Measurements from ENCODE around the gene RAB3B. TPM values are rescaled to one million over a fixed set of nuclear protein-coding genes. Genes with fewer than 3 reads are reported as not detected.

Gene RAB3B
- total and polyA plus RNA-seq, 3 experiments from 2014 or later, result 0.01 to 0.13 (median 0.11) TPM

GRCh38 chr1:51863384-51863783, 127.1 kb downstream of the RAB3B start:
- H3K4me1 ChIP-seq (ENCODE audit: insufficient read depth, low read length), result peaks cover 15% of the 10 kb centered on the region
- H3K36me3 ChIP-seq (ENCODE audit: insufficient read depth, low read length), result no peaks in the 10 kb centered on the region
- peak in 2 of 5 donors; percentile 9 to 13 for DNase-seq
- Mint-ChIP-seq H3K27me3 (no peaks in the 10 kb centered on the region), H3K36me3 (peaks cover 0 to 21% (median 5%) of the 10 kb centered on the region in 3 donors), H3K4me1 (peaks cover 43 to 64% (median 57%) of the 10 kb centered on the region in 3 donors), H3K9me3 (no peaks in the 10 kb centered on the region), H3K27ac (peak overlapping the region in 5 of 8 donors; percentile 11 to 80 (median 52)), H3K4me3 (no peak overlapping the region)
- H3K4me3 ChIP-seq (ENCODE audit: low read length), result no peak overlapping the region
- ChIA-PET CTCF (no interaction called here), POLR2A (no interaction called here)
- H3K27ac ChIP-seq (ENCODE audit: low read depth, low read length), result no peak overlapping the region
- no peaks in the 10 kb centered on the region for H3K27me3 ChIP-seq (ENCODE audit: insufficient read depth, low read length, poor library complexity, severe bottlenecking)
- H3K9me3 ChIP-seq (ENCODE audit: low read length), result no peaks in the 10 kb centered on the region

GRCh38 chr1:51861669-51862068, 128.8 kb downstream of the RAB3B start:
- Mint-ChIP-seq H3K27ac (peak overlapping the region in 1 of 8 donors; percentile 72), H3K36me3 (peaks cover 0 to 18% (median 3%) of the 10 kb centered on the region in 3 donors), H3K27me3 (no peaks in the 10 kb centered on the region), H3K4me1 (peaks cover 28 to 58% (median 40%) of the 10 kb centered on the region in 3 donors), H3K9me3 (no peaks in the 10 kb centered on the region), H3K4me3 (no peak overlapping the region)
- H3K27ac ChIP-seq (ENCODE audit: low read depth, low read length), result no peak overlapping the region
- H3K4me1 ChIP-seq (ENCODE audit: insufficient read depth, low read length), result peaks cover 4% of the 10 kb centered on the region
- CTCF ChIA-PET, result no interaction called here
- no peak for DNase-seq
- no peaks in the 10 kb centered on the region for H3K9me3 ChIP-seq (ENCODE audit: low read length)
- no peaks in the 10 kb centered on the region for H3K36me3 ChIP-seq (ENCODE audit: insufficient read depth, low read length)
- no peak overlapping the region for H3K4me3 ChIP-seq (ENCODE audit: low read length)
- POLR2A ChIA-PET, result no interaction called here
- no peaks in the 10 kb centered on the region for H3K27me3 ChIP-seq (ENCODE audit: insufficient read depth, low read length, poor library complexity, severe bottlenecking)

- DNase-seq, result no peak
- no peaks in the 10 kb centered on the region for H3K9me3 Mint-ChIP-seq
- no peak overlapping the region for H3K4me3 Mint-ChIP-seq
- H3K36me3 Mint-ChIP-seq, result peaks cover 0 to 26% (median 8%) of the 10 kb centered on the region in 3 donors
- Histone ChIP-seq H3K36me3 (ENCODE audit: insufficient read depth, low read length) (no peaks in the 10 kb centered on the region), H3K9me3 (ENCODE audit: low read length) (no peaks in the 10 kb centered on the region), H3K4me3 (ENCODE audit: low read length) (no peak overlapping the region), H3K27ac (ENCODE audit: low read depth, low read length) (no peak overlapping the region), H3K4me1 (ENCODE audit: insufficient read depth, low read length) (peaks cover 4% of the 10 kb centered on the region), H3K27me3 (ENCODE audit: insufficient read depth, low read length, poor library complexity, severe bottlenecking) (no peaks in the 10 kb centered on the region)
- CTCF ChIA-PET, result interaction anchor here (1.8 kb wide), 1 partner anchor 10 kb away, joined by 4 read pairs; no protein-coding TSS in a partner anchor
- H3K27ac Mint-ChIP-seq, result peak overlapping the region in 1 of 8 donors; percentile 55
- POLR2A ChIA-PET, result no interaction called here
- H3K4me1 Mint-ChIP-seq, result peaks cover 28 to 60% (median 46%) of the 10 kb centered on the region in 3 donors
- H3K27me3 Mint-ChIP-seq, result no peaks in the 10 kb centered on the region
These were observed 130.8 kb downstream of the RAB3B start for GRCh38 chr1:51859735-51860134.

GRCh38 chr1:51859333-51859732, 131.2 kb downstream of the RAB3B start:
- Mint-ChIP-seq H3K36me3 (peaks cover 0 to 30% (median 8%) of the 10 kb centered on the region in 3 donors), H3K9me3 (no peaks in the 10 kb centered on the region), H3K4me3 (no peak overlapping the region), H3K27me3 (no peaks in the 10 kb centered on the region), H3K27ac (no peak overlapping the region), H3K4me1 (peaks cover 28 to 60% (median 47%) of the 10 kb centered on the region in 3 donors)
- Histone ChIP-seq H3K36me3 (ENCODE audit: insufficient read depth, low read length) (no peaks in the 10 kb centered on the region), H3K27ac (ENCODE audit: low read depth, low read length) (no peak overlapping the region), H3K27me3 (ENCODE audit: insufficient read depth, low read length, poor library complexity, severe bottlenecking) (no peaks in the 10 kb centered on the region), H3K4me3 (ENCODE audit: low read length) (no peak overlapping the region), H3K9me3 (ENCODE audit: low read length) (no peaks in the 10 kb centered on the region), H3K4me1 (ENCODE audit: insufficient read depth, low read length) (peaks cover 4% of the 10 kb centered on the region)
- ChIA-PET CTCF (interaction anchor here (1.8 kb wide), 1 partner anchor 10 kb away, joined by 4 read pairs; no protein-coding TSS in a partner anchor), POLR2A (no interaction called here)
- no peak for DNase-seq

GRCh38 chr1:51858892-51859291, 131.6 kb downstream of the RAB3B start:
- no peak overlapping the region for H3K27ac Mint-ChIP-seq
- Histone ChIP-seq H3K9me3 (ENCODE audit: low read length) (no peaks in the 10 kb centered on the region), H3K27me3 (ENCODE audit: insufficient read depth, low read length, poor library complexity, severe bottlenecking) (no peaks in the 10 kb centered on the region), H3K4me3 (ENCODE audit: low read length) (no peak overlapping the region), H3K27ac (ENCODE audit: low read depth, low read length) (no peak overlapping the region), H3K36me3 (ENCODE audit: insufficient read depth, low read length) (no peaks in the 10 kb centered on the region), H3K4me1 (ENCODE audit: insufficient read depth, low read length) (peaks cover 4% of the 10 kb centered on the region)
- ChIA-PET POLR2A (no interaction called here), CTCF (interaction anchor here (1.8 kb wide), 1 partner anchor 10 kb away, joined by 4 read pairs; no protein-coding TSS in a partner anchor)
- no peaks in the 10 kb centered on the region for H3K9me3 Mint-ChIP-seq
- H3K36me3 Mint-ChIP-seq, result peaks cover 0 to 31% (median 8%) of the 10 kb centered on the region in 3 donors
- H3K4me1 Mint-ChIP-seq, result peaks cover 27 to 58% (median 46%) of the 10 kb centered on the region in 3 donors
- no peak overlapping the region for H3K4me3 Mint-ChIP-seq
- no peak for DNase-seq
- H3K27me3 Mint-ChIP-seq, result no peaks in the 10 kb centered on the region

Other genes starting within 250 kb of the RAB3B start
- 100 to 1,000 TPM; 129 to 139 TPM for gene NRDC, start 112.0 kb downstream of the RAB3B start, total RNA-seq
- 83.0 TPM for gene NRDC, start 112.0 kb downstream of the RAB3B start, polyA plus RNA-seq
- 10 to 100 TPM; 16.4 to 18.1 TPM for gene KTI12, start 43.1 kb upstream of the RAB3B start, total RNA-seq
- gene KTI12, start 43.1 kb upstream of the RAB3B start, polyA plus RNA-seq, result 38.8 TPM
- gene TXNDC12, start 64.5 kb upstream of the RAB3B start, total RNA-seq, result 10 to 100 TPM; 29.9 to 34.7 TPM
- 86.5 TPM for gene TXNDC12, start 64.5 kb upstream of the RAB3B start, polyA plus RNA-seq
- 10 to 100 TPM; 31.8 to 32.4 TPM for gene BTF3L4, start 65.6 kb upstream of the RAB3B start, total RNA-seq
- 55.0 TPM for gene BTF3L4, start 65.6 kb upstream of the RAB3B start, polyA plus RNA-seq
- gene ZFYVE9, start 151.4 kb upstream of the RAB3B start, total RNA-seq, result 1 to 10 TPM; 4.4 to 4.7 TPM
- 3.2 TPM for gene ZFYVE9, start 151.4 kb upstream of the RAB3B start, polyA plus RNA-seq

All from CD8-positive, alpha-beta memory T cell (primary cell).